GM18520 (cell line): ENCODE data around the gene NLGN1.

ENCODE experiments used
- ATAC-seq: cut with Tn5 transposase; IDR thresholded peaks from one replicate; pipeline ENCODE4 v1.9.1; 2021; ENCODE audit not compliant: unreplicated experiment

The NLGN1 gene

DNA sequence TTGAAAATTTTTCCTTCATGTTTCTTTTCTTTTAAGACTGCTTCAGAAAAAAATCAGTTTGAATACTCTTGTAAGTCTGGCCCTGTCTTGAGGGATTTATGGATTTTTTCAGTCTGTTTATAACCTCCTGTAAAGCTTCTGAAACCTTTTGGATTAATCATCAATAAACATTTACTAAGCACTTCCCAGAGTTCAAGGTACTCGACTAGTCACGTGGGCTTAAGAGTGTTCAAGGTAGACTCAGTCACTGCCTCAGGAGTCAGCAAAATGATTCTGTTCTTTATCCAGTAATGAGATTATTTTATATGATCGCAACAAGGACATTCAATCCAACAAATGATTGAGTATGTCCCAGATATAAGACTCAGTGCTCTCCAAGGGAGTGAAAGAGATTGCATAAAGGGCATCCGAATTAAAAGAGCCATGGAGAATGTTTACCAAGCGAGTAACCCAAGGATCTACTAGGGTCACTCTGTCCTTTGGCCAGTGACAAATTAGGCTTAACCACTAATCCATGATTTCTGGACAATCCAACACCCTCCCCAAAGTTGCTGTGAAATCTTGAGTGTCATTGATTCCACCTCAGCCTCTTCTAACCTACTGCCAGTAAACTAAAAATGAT is 735.0 kb downstream of the NLGN1 start:
- ATAC-seq: no peak

DNA sequence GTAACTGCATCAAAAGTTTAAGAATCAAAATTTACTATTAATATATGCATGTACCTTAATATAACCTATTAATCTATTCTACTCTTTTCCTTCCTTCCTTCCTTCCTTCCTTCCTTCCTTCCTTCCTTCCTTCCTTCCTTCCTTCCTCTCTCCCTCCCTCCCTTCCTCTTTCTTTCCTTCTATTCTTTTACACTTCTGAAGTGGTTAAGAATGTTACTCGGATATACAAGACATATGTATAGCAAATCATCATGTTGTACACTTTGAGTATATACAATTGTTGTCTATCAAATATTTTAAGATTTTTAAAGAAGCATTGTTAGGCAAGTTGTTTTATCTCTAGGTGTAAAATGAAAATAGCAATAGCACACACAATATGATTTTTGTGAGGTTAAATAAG is 748.5 kb downstream of the NLGN1 start:
- no peak for ATAC-seq

- no peak for ATAC-seq
Observed at GRCh38 chr3:174147798-174148197, 750.3 kb downstream of the NLGN1 start.

DNA sequence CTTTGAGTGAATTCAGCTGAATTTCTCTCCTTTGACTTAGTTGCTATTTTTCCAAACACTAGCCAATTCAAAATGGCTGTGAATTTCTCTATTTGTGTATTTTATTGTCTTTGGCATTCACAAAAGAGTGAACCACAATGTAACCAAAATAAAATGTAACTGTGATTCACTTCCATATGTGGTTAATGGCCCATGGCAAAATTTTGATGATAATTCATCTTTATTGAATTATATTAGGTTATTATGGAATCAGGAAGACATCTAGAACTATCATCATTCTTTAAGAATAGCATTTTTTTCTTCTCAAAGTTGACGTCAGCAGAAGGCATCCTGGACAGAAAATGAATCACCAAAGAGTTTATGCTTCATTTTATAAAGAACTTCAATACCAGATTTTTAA is 756.3 kb downstream of the NLGN1 start:
- ATAC-seq: no peak

GRCh38 chr3:174156200-174156599 is 758.7 kb downstream of the NLGN1 start:
- ATAC-seq: no peak

DNA sequence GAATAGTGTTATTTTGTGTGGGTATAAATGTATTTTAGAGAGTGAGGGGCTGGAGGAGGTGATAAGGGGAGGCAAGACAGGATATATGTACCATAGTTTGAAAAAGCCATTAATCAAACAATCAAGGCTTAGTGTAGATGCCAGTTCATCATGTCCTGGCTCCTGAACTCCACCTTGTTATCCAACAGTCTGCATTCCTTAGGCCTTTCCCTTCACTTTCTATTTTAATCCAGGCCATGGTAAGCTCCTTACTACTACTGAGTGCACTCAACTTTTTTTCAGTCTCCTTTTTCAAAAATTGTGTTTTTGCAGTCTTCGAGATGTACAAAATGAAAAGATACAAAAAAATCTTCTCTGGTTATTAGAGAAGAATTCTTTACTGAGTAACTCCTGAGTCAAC is 761.1 kb downstream of the NLGN1 start:
- ATAC-seq: no peak

- ATAC-seq: no peak
Observed at GRCh38 chr3:174159604-174160003, 762.1 kb downstream of the NLGN1 start.

GRCh38 chr3:174162550-174162949 is 765.0 kb downstream of the NLGN1 start:
- no peak for ATAC-seq

- no peak for ATAC-seq
Observed at GRCh38 chr3:174168026-174168425, 770.5 kb downstream of the NLGN1 start.

DNA sequence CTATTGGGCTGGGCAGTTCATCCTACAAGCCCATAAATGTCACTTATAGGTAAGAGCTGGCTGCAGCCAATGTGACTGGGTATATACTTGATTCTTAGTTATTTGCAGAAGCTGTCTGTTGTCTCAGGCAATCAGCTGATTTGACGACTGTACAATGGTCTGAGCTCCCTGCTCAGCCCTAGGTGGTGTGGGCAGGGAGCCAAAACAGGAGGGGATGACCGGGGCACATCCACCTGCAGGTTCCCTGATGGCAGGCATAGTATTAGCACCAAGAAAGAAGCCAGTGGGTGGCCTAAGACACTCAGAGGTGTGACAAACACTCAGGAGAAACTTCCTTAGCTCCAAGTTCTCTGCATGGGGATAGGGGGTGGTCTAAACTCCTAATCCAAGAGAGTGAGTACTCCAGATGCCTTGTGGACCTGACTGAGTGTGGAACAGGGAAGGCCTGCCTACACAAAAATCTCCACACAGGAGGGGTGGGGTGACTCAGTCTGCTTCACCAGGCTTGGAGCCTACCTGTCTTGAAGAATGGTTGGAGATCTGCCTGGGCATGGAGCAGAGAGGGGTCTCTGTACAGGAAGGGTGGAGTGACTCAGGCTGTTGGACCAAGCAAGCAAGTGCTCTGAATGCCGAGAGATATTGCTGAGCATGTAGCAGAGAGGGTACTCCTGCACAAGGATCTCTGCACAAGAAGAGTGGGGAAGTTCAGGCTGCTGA is 771.2 kb downstream of the NLGN1 start:
- no peak for ATAC-seq

DNA sequence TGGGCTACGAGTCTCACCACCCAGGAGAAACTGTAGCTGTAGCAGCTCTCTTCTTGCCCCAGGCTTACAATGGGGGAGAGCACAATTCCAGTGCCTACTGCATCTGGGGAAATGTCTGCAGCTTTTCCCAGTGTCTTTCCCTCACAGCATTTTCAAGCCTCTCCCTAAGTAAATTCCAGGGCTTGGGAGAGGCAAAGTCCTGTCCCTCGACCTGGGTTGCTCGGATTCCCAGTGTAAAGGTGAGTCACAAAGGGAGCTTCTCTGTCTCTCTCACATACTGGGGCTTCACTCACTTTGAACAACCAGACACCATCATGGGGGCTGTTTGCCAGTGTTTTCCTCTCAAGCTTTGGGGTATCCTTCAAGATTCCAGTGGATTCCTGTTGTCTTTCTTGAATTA is 772.2 kb downstream of the NLGN1 start:
- ATAC-seq: no peak

DNA sequence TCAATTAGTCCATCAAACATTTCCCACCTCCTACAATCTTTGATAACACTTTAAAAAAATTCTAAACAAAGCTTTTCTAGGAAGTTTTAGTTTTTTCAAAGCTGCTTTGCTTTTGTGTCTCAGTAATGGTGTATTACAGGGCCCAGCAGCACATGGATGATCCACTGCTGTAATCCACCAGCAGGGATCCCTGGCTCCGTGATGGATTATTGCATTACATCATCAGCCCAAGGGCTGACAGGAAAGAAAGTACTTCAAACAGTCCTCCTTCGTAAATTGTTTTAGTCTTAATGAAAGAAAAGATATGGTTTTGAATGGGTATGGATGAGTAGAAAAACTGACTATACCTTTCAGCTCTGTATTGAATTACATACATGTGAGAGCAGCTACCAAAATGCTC is 772.7 kb downstream of the NLGN1 start:
- no peak for ATAC-seq

- ATAC-seq: no peak
Observed at GRCh38 chr3:174186377-174186989, 788.9 kb downstream of the NLGN1 start.

GRCh38 chr3:174191380-174191779 is 793.8 kb downstream of the NLGN1 start:
- peak; percentile 96 for ATAC-seq

GRCh38 chr3:174191895-174192294 is 794.4 kb downstream of the NLGN1 start:
- no peak for ATAC-seq

GRCh38 chr3:174192471-174192870 is 794.9 kb downstream of the NLGN1 start:
- ATAC-seq: no peak

DNA sequence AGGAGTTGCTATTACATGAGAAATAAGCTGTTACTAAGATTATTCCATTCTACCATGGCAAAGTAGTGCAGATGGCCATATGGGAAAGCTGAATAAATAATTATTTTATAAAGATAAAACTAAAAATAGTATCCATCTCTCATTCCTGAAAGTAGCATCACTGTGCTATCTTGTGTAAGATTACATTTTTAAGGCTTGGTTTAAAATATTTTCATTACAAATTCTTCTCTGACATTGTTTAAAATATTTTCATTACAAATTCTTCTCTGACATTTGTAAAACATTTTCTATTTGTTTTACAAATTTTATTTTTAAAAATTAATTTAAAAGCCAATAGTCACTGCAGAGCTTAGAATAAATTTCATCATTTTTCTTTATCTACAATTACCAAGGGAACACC is 796.1 kb downstream of the NLGN1 start:
- no peak for ATAC-seq

DNA sequence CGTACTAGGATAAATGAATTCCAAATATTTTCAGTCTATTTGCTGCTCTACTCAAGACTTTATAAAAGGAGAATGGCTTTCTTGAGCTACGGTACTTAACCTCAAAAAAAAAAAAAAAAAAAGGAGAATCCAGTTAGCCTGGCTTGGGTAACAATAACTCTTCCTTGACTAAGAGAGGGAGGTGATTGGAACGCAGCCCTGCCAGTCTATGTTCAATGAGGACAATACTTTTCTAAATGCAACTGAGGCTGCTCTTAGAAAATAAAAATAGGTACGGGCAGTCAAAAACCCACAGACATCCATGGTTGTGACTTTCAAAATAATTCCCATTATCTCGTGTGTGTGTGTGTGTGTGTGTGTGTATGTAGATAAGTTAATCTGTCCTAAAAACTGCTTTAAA is 799.9 kb downstream of the NLGN1 start:
- ATAC-seq: no peak

GRCh38 chr3:174198199-174198598 is 800.7 kb downstream of the NLGN1 start:
- ATAC-seq: no peak

DNA sequence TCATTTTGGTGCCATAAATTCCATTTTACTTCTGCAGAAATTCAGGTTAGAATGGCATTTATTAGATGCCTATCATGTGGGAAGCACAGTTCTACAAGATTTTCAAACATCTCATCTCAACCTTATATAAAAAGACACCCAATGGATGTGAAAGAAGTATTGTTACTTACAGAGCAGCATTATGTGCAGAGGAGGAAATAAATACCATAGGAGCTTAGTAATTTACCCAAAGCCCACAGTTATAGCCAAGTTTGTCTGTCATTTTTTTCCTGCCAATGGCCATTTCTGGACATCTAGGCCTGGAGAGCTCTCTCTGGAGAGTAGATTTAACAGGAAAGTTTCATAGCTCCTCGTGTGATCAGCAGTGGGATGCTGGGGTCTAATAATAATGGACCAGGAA is 802.2 kb downstream of the NLGN1 start:
- ATAC-seq: no peak

DNA sequence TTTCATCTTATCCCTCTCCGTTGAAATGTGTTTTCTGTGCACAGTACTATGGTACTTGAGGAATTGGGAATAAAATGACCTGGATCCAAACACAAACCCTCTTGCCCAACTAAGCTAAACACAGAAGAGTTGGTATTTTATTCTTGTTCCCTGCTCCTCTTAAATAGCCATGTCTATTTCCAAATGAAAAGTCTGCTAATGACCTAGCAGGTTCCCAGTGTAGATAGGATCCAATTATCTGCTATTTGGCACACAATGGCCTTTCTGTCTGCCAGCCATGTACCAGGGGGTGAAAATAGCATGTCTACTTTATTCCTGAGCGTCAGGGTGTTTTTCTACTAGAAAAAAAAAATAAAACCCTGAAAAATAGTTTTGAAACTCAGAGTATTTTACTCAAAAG is 804.6 kb downstream of the NLGN1 start:
- no peak for ATAC-seq

GRCh38 chr3:174202561-174202960 is 805.0 kb downstream of the NLGN1 start:
- ATAC-seq: no peak

- ATAC-seq: no peak
Observed at GRCh38 chr3:174204765-174205164, 807.2 kb downstream of the NLGN1 start.
